ENCODE data around the gene CRTC3.
"Not testable (repeated sequence)": the region's sequence is repeated elsewhere in the genome, so short reads cannot be mapped to it uniquely, and the experiment has no call there.

CRTC3 gene

GRCh38 chr15:90625037-90625436 is 95.3 kb downstream of the CRTC3 start:
- TF ChIP-seq CTCF (IDR thresholded peaks at IDR 0.05; ENCODE audit: insufficient read depth, low read depth, low read length, missing control alignments): no peak
- H3K4me3 ChIP-seq (ENCODE audit: low read depth, low read length): no peak overlapping the region
- DNase-seq (ENCODE audit: low read depth): no peak

GRCh38 chr15:90629217-90629616 is 99.5 kb downstream of the CRTC3 start:
- H3K4me3 ChIP-seq (ENCODE audit: low read depth, low read length): no peak overlapping the region
- TF ChIP-seq CTCF (IDR thresholded peaks at IDR 0.05; ENCODE audit: insufficient read depth, low read depth, low read length, missing control alignments): no peak
- no peak for DNase-seq (ENCODE audit: low read depth)

GRCh38 chr15:90633360-90633759 is 103.6 kb downstream of the CRTC3 start:
- no peak overlapping the region for H3K4me3 ChIP-seq (ENCODE audit: low read depth, low read length)
- TF ChIP-seq CTCF (IDR thresholded peaks at IDR 0.05; ENCODE audit: insufficient read depth, low read depth, low read length, missing control alignments): no peak
- no peak for DNase-seq (ENCODE audit: low read depth)

- DNase-seq (ENCODE audit: low read depth): not testable (repeated sequence)
Observed at GRCh38 chr15:90636993-90637392, 107.3 kb downstream of the CRTC3 start.

GRCh38 chr15:90637693-90638092 is 108.0 kb downstream of the CRTC3 start:
- no peak for DNase-seq (ENCODE audit: low read depth)
- TF ChIP-seq CTCF (IDR thresholded peaks at IDR 0.05; ENCODE audit: insufficient read depth, low read depth, low read length, missing control alignments): no peak
- no peak overlapping the region for H3K4me3 ChIP-seq (ENCODE audit: low read depth, low read length)

More at GRCh38 chr15:90636993-90637392, 107.3 kb downstream of the CRTC3 start:
- H3K4me3 ChIP-seq (ENCODE audit: low read depth, low read length): not testable (repeated sequence)

- DNase-seq (ENCODE audit: low read depth): no peak
Observed at GRCh38 chr15:90638201-90638691, 108.5 kb downstream of the CRTC3 start.

GRCh38 chr15:90638963-90639362 is 109.2 kb downstream of the CRTC3 start:
- no peak overlapping the region for H3K4me3 ChIP-seq (ENCODE audit: low read depth, low read length)
- no peak for DNase-seq (ENCODE audit: low read depth)
- no peak for TF ChIP-seq CTCF (IDR thresholded peaks at IDR 0.05; ENCODE audit: insufficient read depth, low read depth, low read length, missing control alignments)

More at GRCh38 chr15:90638201-90638691, 108.5 kb downstream of the CRTC3 start:
- no peak for TF ChIP-seq CTCF (IDR thresholded peaks at IDR 0.05; ENCODE audit: insufficient read depth, low read depth, low read length, missing control alignments)
- no peak overlapping the region for H3K4me3 ChIP-seq (ENCODE audit: low read depth, low read length)

All from GM12865 (cell line).